Caki2 (cell line): ENCODE data around the gene THBS4. TPM values are rescaled to one million over a fixed set of nuclear protein-coding genes. Genes with fewer than 3 reads are reported as not detected.

Experiments
- DNase-seq: peaks from one replicate; pipeline ENCODE4 v3.0.0-alpha.2; 2015; ENCODE audit warnings: low read depth
- in situ Hi-C: cut with HindIII; loops from 2 replicates; pipeline ENCODE4 v1.10.0; 2016; ENCODE audit warnings: low sequenced_read_pairs, low pct_unique_long_range_greater_than_20kb, mixed read lengths
- total RNA-seq: library from RNA; depleted of rRNA; stranded (reverse); fragments of >200 nt; shearing (Covaris generic); gene quantifications from 2 replicates; pipeline ENCODE4 v1.2.3, GENCODE V29; 2014; ENCODE audit warnings: low replicate concordance; rRNA removed

The THBS4 gene
- 0.87 and 5.2 TPM in 2 replicates for total RNA-seq

GRCh38 chr5:80034962-80035821, at the start of gene THBS4:
TSS of gene THBS4 (plus strand) at chr5:80035348. CDS start at chr5:80035538, 190 bp downstream.
- no peak for DNase-seq
- in situ Hi-C loops, result no loop called here

GRCh38 chr5:79986260-79986659, 48.9 kb upstream of the THBS4 start:
- in situ Hi-C loops, result no loop called here
- no peak for DNase-seq

GRCh38 chr5:79990205-79990597, 44.9 kb upstream of the THBS4 start:
- no peak for DNase-seq
- in situ Hi-C loops, result no loop called here

GRCh38 chr5:79990598-79991507, 44.3 kb upstream of the THBS4 start, which contains the start of gene MTX3:
TSS of gene MTX3 (minus strand) at chr5:79991262. CDS start at chr5:79991238, 24 bp downstream.
- DNase-seq, result peak; percentile 78
- in situ Hi-C loops, result no loop called here

- in situ Hi-C loops, result no loop called here
- no peak for DNase-seq
These were observed 42.1 kb upstream of the THBS4 start for GRCh38 chr5:79992891-79993657.

- no peak for DNase-seq
- in situ Hi-C loops, result no loop called here
These were observed 35.4 kb upstream of the THBS4 start for GRCh38 chr5:79999722-80000121.

GRCh38 chr5:80002677-80003076, 32.5 kb upstream of the THBS4 start:
- no peak for DNase-seq
- in situ Hi-C loops, result no loop called here

GRCh38 chr5:80008995-80009765, 26.0 kb upstream of the THBS4 start:
- DNase-seq, result no peak
- in situ Hi-C loops, result no loop called here

- DNase-seq, result no peak
- in situ Hi-C loops, result no loop called here
These were observed 24.3 kb upstream of the THBS4 start for GRCh38 chr5:80010754-80011392.

GRCh38 chr5:80025069-80025468, 10.1 kb upstream of the THBS4 start:
- in situ Hi-C loops, result no loop called here
- DNase-seq, result no peak

- no peak for DNase-seq
- in situ Hi-C loops, result no loop called here
These were observed 8.3 kb upstream of the THBS4 start for GRCh38 chr5:80026841-80027240.

GRCh38 chr5:80031109-80031508, 4.0 kb upstream of the THBS4 start:
- no peak for DNase-seq
- in situ Hi-C loops, result no loop called here

GRCh38 chr5:80033513-80033912, 1.6 kb upstream of the THBS4 start:
- in situ Hi-C loops, result no loop called here
- no peak for DNase-seq

- DNase-seq, result no peak
- in situ Hi-C loops, result no loop called here
These were observed 589 bp upstream of the THBS4 start for GRCh38 chr5:80034559-80034958.

GRCh38 chr5:80035839-80036238, 691 bp downstream of the THBS4 start:
- no peak for DNase-seq
- in situ Hi-C loops, result no loop called here

- in situ Hi-C loops, result no loop called here
- no peak for DNase-seq
These were observed 1.5 kb downstream of the THBS4 start for GRCh38 chr5:80036615-80037014.

- no peak for DNase-seq
- in situ Hi-C loops, result no loop called here
These were observed 2.2 kb downstream of the THBS4 start for GRCh38 chr5:80037366-80037765.
